T-helper 22 cell (primary cell): ENCODE measurements around the gene SLC18B1.
"Not testable (repeated sequence)": the region's sequence is repeated elsewhere in the genome, so short reads cannot be mapped to it uniquely, and the experiment has no call there.

Experiments
- DNase-seq: peaks from one replicate; pipeline ENCODE4 v3.0.0-alpha.2; 2020; ENCODE audit warnings: low read depth

Gene SLC18B1

DNA sequence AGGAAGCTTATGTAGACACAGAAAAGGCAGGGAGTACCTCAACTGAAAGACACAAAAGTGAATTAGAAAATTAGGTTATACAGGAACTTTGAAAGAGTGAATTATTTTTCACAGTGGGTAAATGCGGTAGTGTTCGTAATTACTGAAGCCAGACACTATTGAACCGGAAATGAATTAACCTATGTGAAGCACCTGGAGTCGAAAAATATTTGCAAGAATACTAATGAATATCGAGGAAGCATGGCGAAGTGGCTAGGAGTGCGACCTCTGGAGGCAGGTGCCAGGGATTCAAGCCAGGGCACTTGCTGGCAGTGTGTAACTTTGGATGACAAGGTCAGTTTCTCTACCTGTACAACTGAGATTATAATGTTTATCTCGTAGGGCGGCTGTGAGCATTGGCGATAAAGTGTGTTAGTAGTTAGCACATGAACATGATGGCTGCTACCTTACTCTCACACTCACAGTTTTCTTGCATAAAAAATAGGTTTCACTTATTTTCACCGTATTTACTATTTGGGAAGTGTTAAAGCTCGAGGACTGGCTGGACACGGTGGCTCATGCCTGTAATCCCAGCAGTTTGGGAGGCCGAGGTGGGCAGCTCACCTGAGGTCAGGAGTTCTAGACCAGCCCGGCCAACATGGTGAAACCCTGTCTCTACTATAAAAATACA lies 567 bp upstream of the SLC18B1 start:
- peak; percentile 51 for DNase-seq

DNA sequence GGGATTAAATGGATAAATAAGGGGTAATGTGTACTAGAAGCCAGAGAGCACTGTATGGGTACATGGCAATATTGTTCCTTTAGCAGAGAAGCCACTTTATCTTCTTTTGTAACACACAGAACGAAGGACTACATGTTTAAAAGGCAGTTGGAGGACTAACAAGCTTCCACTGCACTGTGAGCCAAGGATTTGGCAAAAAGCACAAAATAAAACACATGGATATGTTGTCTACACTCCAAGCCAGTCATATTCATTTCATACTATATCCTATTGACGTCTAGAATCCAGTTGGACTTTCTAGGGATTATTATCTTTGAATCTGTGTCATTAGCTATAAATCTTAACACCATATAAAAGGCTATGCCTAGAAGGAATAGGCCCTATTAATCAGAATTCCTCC lies 3.0 kb downstream of the SLC18B1 start:
- DNase-seq, result no peak

- DNase-seq, result no peak
These were observed 5.9 kb downstream of the SLC18B1 start for GRCh38 chr6:132792510-132792909.

GRCh38 chr6:132790450-132790849 lies 8.0 kb downstream of the SLC18B1 start:
- DNase-seq, result no peak

GRCh38 chr6:132789396-132789776 lies 9.1 kb downstream of the SLC18B1 start:
- no peak for DNase-seq

DNA sequence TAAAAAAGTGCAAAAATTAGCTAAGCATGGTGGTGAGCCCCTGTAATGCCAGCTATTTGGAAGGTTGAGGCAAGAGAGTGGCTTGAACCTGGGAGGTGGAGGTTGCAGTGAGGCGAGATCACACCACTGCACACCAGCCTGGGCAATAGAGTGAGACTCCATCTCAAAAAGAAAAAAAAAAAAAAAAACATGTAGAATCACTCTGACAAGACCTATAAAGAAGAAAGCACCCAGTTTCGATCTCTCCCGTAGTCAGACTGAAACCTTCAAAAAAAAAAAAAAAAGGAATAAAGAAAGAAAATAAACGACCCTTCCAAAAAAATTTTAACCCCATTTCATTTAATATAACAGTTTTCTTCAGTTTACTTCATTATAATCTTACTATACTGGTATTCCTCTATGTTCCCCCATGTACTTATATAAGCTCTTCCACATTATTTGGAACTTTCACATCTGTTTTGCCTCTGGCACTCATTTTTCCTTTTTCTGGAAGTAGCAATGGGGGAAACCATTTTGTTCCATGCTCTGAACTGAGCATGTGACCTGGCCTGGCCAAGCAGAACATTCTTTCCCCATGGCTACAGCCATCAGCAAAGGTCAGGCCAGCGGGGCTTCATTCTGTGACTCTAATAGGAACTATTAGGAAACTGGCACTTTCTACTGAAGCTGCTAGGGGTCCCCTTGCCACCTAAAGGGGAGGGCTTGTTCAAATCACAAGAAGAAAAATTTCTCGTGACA lies 9.6 kb downstream of the SLC18B1 start:
- DNase-seq, result no peak

GRCh38 chr6:132785936-132786335 lies 12.5 kb downstream of the SLC18B1 start:
- DNase-seq, result no peak

- DNase-seq, result no peak
These were observed 17.6 kb downstream of the SLC18B1 start for GRCh38 chr6:132780770-132781371.

GRCh38 chr6:132777881-132778280 lies 20.6 kb downstream of the SLC18B1 start:
- DNase-seq, result not testable (repeated sequence)

DNA sequence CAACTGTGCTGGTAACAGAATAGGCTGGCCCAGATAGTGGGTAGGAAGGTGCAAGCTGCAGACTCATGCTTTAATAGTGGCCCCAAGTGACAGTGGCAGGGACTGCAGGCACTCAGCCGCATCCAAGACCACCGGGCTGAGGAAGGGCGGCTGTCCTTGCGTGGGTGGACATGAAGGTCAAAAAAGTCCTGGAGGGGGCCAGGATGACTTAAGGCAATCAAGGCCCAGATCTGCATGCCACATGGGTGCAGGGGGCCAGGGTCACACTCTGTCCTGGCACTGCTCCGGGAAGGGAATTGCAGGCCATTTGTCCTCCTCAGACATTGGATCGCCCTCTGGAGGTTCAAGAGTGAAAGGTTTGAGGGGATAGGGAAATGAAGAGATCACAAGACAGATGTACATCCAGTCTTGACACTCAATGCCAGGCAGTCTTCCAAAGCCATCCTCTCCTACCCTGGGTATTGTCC lies 30.4 kb downstream of the SLC18B1 start:
- DNase-seq, result no peak

- no peak for DNase-seq
These were observed 32.9 kb downstream of the SLC18B1 start for GRCh38 chr6:132765560-132765959.

DNA sequence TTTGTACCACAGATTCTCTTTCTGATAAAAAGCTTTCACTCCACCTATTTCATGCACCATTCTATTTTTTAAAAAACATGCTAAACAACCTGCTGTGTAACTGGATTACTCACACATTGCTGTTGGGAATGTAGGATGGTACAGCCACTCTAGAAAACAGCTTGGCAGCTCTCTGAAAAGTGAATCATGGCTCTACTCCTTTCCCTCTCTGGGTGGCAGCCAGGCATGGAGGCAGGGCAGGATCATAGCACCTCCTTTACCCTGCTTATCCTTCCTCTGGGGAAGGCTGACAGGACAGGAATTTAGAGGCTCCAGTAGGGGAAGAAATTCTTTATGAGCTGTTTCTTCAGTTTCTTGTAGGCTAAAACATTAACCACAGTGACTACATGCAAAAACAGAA lies 34.1 kb downstream of the SLC18B1 start:
- DNase-seq, result no peak

DNA sequence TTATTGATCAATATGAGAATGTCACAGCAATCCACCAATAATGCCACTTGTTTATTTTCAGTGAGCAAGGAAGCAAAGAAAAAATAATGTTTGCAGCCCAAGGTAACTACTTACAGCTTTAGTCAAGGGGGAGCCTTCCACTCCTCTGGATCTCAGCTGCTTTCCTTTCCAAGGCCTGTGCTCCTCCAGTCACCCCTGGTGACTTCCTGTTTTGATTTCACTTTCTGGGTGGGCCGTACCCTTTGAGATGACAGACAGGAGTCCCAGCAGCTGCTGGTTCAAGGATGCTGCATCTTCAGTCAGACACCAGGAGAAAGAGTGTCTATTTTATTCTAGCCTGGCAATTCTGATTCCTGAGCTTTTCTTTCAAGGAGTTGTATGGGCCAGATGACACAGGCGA lies 35.2 kb downstream of the SLC18B1 start:
- DNase-seq, result no peak

DNA sequence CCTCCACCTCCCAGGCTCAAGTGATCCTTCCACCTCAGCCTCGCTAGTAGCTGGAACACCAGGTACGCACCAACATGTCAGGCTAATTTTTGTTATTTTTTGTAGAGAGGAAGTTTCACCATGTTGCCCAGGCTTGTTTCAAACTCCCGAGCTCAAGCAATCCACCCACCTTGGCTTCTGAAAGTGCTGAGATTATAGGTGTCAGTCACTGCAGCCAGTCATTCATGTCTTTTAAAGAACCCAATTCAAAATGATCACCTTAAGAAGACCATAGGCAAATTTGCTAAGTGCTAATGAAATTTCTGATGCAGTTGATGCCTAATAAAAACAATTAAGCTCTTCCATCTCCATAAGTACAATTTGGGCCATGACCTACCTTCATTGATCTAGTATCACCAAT lies 38.2 kb downstream of the SLC18B1 start:
- no peak for DNase-seq

GRCh38 chr6:132758689-132759088 lies 39.7 kb downstream of the SLC18B1 start:
- DNase-seq, result no peak

DNA sequence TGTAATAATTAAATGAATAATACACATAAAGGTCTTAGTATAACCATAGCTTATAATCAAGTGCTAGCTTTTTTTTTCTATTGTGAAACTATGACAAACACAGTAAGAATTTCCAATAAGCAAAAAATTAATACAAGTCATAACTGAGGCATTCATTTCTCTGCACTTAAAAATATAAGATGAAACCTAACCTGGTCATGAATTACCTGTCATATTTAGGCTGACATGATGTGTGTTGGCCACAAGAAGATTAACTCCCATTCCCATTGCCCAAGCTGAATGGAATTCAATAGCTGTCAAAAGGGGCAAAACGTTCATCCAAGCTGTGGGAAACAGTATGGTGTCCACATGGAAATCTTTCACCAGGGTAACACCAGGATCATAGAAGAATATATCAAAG lies 46.2 kb downstream of the SLC18B1 start:
- DNase-seq, result no peak

GRCh38 chr6:132751828-132752227 lies 46.6 kb downstream of the SLC18B1 start:
- no peak for DNase-seq

DNA sequence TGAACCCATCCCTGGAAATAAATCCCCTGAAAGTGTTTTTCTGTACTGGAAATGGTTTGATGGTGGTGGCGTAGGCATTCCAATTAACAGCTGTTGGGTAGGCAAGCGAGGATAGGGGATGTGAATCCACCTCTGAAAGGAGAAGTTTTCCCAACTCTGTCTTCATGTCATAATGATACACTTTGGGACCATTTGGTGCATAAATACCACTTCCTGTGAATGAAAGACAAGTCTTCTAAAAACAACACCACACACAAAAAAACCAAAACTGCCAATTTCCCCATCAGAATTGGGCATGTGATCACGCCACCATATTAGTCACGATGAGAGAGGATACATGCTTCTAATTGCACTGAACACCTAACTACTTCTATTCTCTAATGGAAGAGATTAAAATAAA lies 47.1 kb downstream of the SLC18B1 start:
- no peak for DNase-seq

GRCh38 chr6:132750455-132751248 lies 47.8 kb downstream of the SLC18B1 start:
- DNase-seq, result no peak

DNA sequence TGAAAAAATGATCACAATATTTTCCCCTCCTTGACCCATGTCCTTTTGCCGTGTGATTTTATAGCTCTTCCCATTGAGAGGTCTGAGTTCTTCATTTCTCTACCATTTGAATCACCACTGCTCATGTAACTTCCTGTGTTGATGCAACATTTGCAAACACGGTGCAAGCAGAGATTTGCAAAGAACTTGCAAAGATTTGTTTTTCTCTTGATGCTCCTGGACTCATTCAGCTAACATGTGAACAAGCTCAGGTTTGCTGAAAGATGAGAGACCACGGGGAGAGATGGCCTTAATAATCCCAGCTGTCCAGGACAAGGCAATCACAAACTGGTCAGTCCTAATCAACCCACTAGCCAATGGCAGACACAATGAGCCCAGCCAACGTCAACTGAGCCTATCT lies 49.3 kb downstream of the SLC18B1 start:
- DNase-seq, result no peak

GRCh38 chr6:132748446-132748845 lies 50.0 kb downstream of the SLC18B1 start:
- DNase-seq, result no peak

- DNase-seq, result no peak
These were observed 52.4 kb downstream of the SLC18B1 start for GRCh38 chr6:132746048-132746447.

DNA sequence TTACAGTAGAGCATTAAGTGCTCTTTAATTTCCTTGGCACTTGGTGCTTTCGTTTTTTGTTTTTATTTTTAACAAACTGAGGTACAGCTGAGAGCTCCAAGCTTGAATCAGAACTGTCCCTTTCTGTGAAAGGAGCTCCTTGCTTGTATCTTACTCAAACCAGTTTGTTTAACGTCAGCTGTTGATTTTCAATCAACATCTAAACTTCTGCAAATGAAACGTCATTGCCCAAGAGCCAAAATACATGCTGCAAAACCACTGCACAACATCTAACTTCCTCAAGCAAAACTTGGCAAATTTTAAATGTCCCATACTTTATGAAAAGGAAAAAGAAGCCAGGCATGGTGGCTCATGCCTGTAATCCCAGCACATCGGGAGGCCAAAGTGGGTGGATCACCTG lies 55.9 kb downstream of the SLC18B1 start:
- DNase-seq, result no peak
